WI38 (cell line): Measurements from ENCODE around the gene GLMP.

ENCODE experiments used
- H3K4me3 ChIP-seq: 2 replicates; pipeline ENCODE4 v1.5.1; 2011; ENCODE audit warnings: low read depth, mild to moderate bottlenecking, control low read depth, low read length
- CTCF ChIP-seq: IDR thresholded peaks from 2 replicates; pipeline ENCODE4 v1.5.1; 2012; ENCODE audit warnings: low read depth, mild to moderate bottlenecking, control low read depth, low read length

Gene GLMP

GRCh38 chr1:156285437-156285836 lies 10.0 kb downstream of the GLMP start:
- TF ChIP-seq CTCF, result no peak
- no peak overlapping the region for H3K4me3 ChIP-seq

- no peak overlapping the region for H3K4me3 ChIP-seq
Measured at GRCh38 chr1:156284757-156285156, 10.7 kb downstream of the GLMP start.

GRCh38 chr1:156284112-156284511 lies 11.4 kb downstream of the GLMP start, which contains the start of gene TMEM79:
Gene TMEM79, plus strand, starts transcription at chr1:156284325. Its CDS starts 902 bp downstream, at chr1:156285227.
- TF ChIP-seq CTCF, result no peak
- peak within 1 kb of the TSS; percentile 95 for H3K4me3 ChIP-seq

More at GRCh38 chr1:156284757-156285156, 10.7 kb downstream of the GLMP start:
- TF ChIP-seq CTCF, result no peak

GRCh38 chr1:156283521-156283920 lies 12.0 kb downstream of the GLMP start:
- no peak for TF ChIP-seq CTCF

GRCh38 chr1:156282479-156283222 lies 12.8 kb downstream of the GLMP start, which contains the start of gene SMG5:
Gene SMG5, minus strand, starts transcription at chr1:156282825. Its CDS starts 145 bp downstream, at chr1:156282680.
- peak within 1 kb of the TSS; percentile 95 for H3K4me3 ChIP-seq
- TF ChIP-seq CTCF, result no peak

More at GRCh38 chr1:156283521-156283920, 12.0 kb downstream of the GLMP start:
- H3K4me3 ChIP-seq, result peak overlapping the region; percentile 95

- no peak for TF ChIP-seq CTCF
Measured at GRCh38 chr1:156281693-156282478, 13.6 kb downstream of the GLMP start.

GRCh38 chr1:156281281-156281680 lies 14.2 kb downstream of the GLMP start:
- TF ChIP-seq CTCF, result no peak
- peak overlapping the region; percentile 95 for H3K4me3 ChIP-seq

More at GRCh38 chr1:156281693-156282478, 13.6 kb downstream of the GLMP start:
- H3K4me3 ChIP-seq, result peak overlapping the region; percentile 95
